Measurements from ENCODE around the gene LCE7A.
A peak's percentile ranks its signal among the peaks of the same experiment; 100 is the strongest.

The LCE7A gene

GRCh38 chr1:152866321-152866720, 6.5 kb downstream of the LCE7A start:
- TF ChIP-seq, protein P1, sequence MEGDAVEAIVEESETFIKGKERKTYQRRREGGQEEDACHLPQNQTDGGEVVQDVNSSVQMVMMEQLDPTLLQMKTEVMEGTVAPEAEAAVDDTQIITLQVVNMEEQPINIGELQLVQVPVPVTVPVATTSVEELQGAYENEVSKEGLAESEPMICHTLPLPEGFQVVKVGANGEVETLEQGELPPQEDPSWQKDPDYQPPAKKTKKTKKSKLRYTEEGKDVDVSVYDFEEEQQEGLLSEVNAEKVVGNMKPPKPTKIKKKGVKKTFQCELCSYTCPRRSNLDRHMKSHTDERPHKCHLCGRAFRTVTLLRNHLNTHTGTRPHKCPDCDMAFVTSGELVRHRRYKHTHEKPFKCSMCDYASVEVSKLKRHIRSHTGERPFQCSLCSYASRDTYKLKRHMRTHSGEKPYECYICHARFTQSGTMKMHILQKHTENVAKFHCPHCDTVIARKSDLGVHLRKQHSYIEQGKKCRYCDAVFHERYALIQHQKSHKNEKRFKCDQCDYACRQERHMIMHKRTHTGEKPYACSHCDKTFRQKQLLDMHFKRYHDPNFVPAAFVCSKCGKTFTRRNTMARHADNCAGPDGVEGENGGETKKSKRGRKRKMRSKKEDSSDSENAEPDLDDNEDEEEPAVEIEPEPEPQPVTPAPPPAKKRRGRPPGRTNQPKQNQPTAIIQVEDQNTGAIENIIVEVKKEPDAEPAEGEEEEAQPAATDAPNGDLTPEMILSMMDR (IDR thresholded peaks at IDR 0.05; ENCODE audit: control insufficient read depth, insufficient read depth, low read depth, low read length, missing control alignments) = no peak
- DNase-seq (ENCODE audit: low read depth) = no peak
- no peak overlapping the region for H3K4me3 ChIP-seq (ENCODE audit: control insufficient read depth, low read depth, low read length)

- peak; percentile 17 for DNase-seq (ENCODE audit: low read depth)
- TF ChIP-seq, protein P1 (IDR thresholded peaks at IDR 0.05; ENCODE audit: control insufficient read depth, insufficient read depth, low read depth, low read length, missing control alignments) = peak; percentile 78
- H3K4me3 ChIP-seq (ENCODE audit: control insufficient read depth, low read depth, low read length) = no peak overlapping the region
These were observed 10.1 kb downstream of the LCE7A start for GRCh38 chr1:152869808-152870419.

DNA sequence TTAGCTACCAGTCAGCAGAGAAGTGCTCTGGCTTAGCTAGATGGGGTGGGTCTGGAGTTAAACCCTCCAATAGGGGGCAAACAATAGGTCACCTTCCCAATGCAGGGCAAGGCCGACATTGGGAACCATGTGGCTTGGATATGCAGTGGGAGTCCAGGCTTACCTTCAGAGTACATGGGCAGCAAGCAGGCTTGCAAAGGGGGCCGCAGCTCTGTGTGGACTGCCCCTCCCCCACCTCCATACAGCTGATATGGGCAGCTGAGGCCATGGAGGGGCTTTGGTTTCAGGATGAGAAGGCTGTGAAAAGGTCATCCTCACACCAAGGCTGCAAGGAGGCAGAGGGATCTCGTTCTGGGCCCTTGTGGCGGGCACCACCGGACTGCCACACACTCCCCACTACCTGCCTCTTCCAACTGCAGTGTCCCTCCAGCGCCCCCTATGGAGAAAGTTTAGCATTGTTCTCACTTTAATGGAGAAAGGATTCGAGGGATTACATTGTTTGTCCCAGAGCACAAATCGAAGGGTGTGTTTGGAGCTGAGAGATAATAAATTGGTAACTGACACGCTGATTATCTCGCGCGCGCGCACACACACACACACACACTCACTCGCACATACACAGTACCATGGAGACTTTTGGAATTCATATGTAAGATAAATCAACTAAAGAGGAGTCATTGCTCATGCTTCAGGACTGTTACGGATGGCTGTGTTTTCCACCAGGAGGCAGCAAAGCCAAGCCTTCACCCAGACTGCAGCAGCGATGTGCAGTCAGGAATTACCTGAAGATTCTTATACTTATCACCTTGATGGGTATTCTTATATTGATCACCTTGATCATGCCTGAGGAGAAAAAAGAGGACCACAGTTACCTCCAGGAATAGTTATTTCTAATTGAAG, 11.3 kb downstream of the LCE7A start:
- no peak for DNase-seq (ENCODE audit: low read depth)
- no peak overlapping the region for H3K4me3 ChIP-seq (ENCODE audit: control insufficient read depth, low read depth, low read length)
- TF ChIP-seq, protein P1 (IDR thresholded peaks at IDR 0.05; ENCODE audit: control insufficient read depth, insufficient read depth, low read depth, low read length, missing control alignments) = peak; percentile 27

DNA sequence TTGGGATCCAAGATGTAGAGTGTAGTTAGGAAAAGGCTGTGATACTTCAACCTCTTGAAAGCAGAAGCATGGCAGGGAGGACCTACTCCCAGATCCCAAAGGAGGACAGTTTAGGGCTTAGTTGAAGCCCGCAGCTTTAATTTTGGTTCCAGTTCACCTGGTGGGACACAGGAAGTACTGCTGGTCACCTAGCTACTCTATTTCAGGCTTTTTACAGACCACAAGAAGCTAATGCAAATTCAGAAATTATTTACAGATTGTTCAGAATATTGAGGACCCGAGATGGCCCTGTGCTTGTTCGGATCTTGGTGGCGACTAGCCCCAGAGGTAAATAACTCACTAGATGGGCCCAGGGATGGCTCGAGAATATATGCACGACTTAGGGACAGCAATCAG, 11.9 kb downstream of the LCE7A start:
- no peak for DNase-seq (ENCODE audit: low read depth)
- TF ChIP-seq, protein P1 (IDR thresholded peaks at IDR 0.05; ENCODE audit: control insufficient read depth, insufficient read depth, low read depth, low read length, missing control alignments) = no peak
- H3K4me3 ChIP-seq (ENCODE audit: control insufficient read depth, low read depth, low read length) = no peak overlapping the region

DNA sequence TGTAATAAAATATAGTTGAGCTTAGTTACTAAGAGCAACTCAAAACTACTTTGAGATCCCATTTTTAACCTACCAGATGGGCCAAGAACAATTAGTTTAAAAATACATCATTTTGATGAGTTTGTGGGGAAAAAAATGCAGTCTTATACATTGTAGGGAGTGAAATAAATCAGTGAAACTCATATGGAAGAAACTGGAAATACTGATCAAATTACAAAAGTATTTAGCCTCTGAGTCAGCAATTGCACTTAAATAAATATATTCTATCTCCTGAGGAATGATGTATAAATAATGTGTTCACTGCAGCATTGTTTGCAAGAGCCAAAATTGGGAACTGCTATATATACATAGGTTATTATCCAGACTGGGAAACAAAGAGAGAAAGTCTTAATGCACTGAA, 13.7 kb downstream of the LCE7A start:
- H3K4me3 ChIP-seq (ENCODE audit: control insufficient read depth, low read depth, low read length) = no peak overlapping the region
- DNase-seq (ENCODE audit: low read depth) = no peak
- TF ChIP-seq, protein P1 (IDR thresholded peaks at IDR 0.05; ENCODE audit: control insufficient read depth, insufficient read depth, low read depth, low read length, missing control alignments) = no peak

DNA sequence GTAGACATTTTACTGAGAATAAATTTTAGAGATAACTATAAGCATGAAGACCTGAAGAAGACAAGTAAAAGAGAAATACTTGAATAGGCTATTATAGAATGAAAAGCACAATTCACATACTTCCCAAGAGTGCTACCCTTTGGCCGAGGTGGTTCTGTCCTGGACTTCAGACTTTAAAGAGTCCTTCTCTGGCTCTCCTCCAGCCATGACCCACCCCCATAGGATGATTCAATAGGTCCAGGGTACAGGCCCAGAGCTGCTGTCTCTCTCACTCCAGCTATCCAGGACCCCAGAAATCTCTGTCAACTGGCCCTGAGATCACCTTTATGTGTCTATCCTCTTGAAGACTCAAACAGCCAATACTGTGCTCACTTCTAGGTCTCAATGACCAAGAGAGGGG, 17.0 kb downstream of the LCE7A start:
- DNase-seq (ENCODE audit: low read depth) = no peak
- H3K4me3 ChIP-seq (ENCODE audit: control insufficient read depth, low read depth, low read length) = no peak overlapping the region
- TF ChIP-seq, protein P1 (IDR thresholded peaks at IDR 0.05; ENCODE audit: control insufficient read depth, insufficient read depth, low read depth, low read length, missing control alignments) = no peak

All from AG09309 (cell line).